ENCODE data around the gene ZNF106.

The ZNF106 gene

DNA sequence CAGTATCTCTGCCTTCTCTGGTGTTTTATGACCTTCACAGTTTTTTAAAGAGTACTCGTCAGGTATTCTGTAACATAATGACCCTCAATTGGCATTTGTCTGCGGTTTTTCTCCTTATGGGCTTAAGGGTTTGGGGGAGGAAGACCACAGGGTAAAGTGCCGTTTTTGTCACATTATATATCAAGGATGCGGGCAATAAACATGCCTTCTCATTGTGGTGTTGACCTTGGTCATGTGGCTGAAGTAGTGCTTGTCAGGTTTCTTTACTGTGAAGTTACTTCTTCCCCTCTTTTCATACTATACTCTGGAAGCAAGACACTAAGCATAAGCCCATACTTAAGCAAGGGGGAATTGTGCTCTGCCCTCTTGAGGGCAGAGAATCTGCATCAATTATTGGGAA lies 115.0 kb downstream of the ZNF106 start:
- TF ChIP-seq, protein P1, sequence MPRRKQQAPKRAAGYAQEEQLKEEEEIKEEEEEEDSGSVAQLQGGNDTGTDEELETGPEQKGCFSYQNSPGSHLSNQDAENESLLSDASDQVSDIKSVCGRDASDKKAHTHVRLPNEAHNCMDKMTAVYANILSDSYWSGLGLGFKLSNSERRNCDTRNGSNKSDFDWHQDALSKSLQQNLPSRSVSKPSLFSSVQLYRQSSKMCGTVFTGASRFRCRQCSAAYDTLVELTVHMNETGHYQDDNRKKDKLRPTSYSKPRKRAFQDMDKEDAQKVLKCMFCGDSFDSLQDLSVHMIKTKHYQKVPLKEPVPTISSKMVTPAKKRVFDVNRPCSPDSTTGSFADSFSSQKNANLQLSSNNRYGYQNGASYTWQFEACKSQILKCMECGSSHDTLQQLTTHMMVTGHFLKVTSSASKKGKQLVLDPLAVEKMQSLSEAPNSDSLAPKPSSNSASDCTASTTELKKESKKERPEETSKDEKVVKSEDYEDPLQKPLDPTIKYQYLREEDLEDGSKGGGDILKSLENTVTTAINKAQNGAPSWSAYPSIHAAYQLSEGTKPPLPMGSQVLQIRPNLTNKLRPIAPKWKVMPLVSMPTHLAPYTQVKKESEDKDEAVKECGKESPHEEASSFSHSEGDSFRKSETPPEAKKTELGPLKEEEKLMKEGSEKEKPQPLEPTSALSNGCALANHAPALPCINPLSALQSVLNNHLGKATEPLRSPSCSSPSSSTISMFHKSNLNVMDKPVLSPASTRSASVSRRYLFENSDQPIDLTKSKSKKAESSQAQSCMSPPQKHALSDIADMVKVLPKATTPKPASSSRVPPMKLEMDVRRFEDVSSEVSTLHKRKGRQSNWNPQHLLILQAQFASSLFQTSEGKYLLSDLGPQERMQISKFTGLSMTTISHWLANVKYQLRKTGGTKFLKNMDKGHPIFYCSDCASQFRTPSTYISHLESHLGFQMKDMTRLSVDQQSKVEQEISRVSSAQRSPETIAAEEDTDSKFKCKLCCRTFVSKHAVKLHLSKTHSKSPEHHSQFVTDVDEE (CRISPR knock-in tag; IDR thresholded peaks at IDR 0.05): no peak
- no peak for TF ChIP-seq PPARA (CRISPR knock-in tag; IDR thresholded peaks at IDR 0.05; ENCODE audit: borderline replicate concordance)
- no peak for TF ChIP-seq OSR1 (CRISPR knock-in tag; IDR thresholded peaks at IDR 0.05)
- TF ChIP-seq ZC3H10 (CRISPR knock-in tag; IDR thresholded peaks at IDR 0.05): no peak
- TF ChIP-seq ZNF8 (CRISPR knock-in tag; IDR thresholded peaks at IDR 0.05): no peak
- no peak for TF ChIP-seq ARNTL (CRISPR knock-in tag; IDR thresholded peaks at IDR 0.05; ENCODE audit: borderline replicate concordance, low read depth)
- no peak for ATAC-seq

DNA sequence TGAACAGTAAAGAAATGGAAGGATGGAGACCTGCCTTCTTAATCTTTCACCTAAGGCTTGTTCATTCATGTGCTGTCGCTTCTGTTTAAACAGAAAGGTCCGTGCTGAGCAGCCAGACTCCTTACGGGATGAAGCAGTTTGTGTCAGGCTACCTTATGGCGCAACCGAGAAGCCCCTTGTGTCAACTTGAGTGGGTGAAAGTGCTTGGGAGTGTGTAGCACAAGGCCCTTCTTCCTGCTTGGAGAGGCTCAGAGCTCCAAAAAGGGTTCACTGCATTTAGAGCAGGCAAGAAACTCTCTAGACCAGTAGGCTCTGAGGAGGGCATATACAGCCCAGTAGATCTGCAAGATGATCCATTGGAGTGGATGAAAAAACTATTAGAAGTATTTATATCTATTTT lies 115.7 kb downstream of the ZNF106 start:
- ATAC-seq: no peak
- TF ChIP-seq ZNF565 (CRISPR knock-in tag; conservative IDR thresholded peaks at IDR 0.05; ENCODE audit: low read depth): no peak
- no peak for TF ChIP-seq CSDC2 (CRISPR knock-in tag; IDR thresholded peaks at IDR 0.05)
- no peak for TF ChIP-seq ISL1 (CRISPR knock-in tag; IDR thresholded peaks at IDR 0.05)
- TF ChIP-seq BACH2 (CRISPR knock-in tag; IDR thresholded peaks at IDR 0.05; ENCODE audit: borderline replicate concordance): no peak
- TF ChIP-seq RARB (CRISPR knock-in tag; IDR thresholded peaks at IDR 0.05): no peak
- TF ChIP-seq ZNF8 (CRISPR knock-in tag; IDR thresholded peaks at IDR 0.05): no peak
- TF ChIP-seq SNAI2 (CRISPR knock-in tag; IDR thresholded peaks at IDR 0.05): no peak
- TF ChIP-seq ZFP3 (CRISPR knock-in tag; IDR thresholded peaks at IDR 0.05): no peak
- TF ChIP-seq GLIS3 (CRISPR knock-in tag; IDR thresholded peaks at IDR 0.05): no peak
- no peak for TF ChIP-seq ZC3H10 (CRISPR knock-in tag; IDR thresholded peaks at IDR 0.05)

DNA sequence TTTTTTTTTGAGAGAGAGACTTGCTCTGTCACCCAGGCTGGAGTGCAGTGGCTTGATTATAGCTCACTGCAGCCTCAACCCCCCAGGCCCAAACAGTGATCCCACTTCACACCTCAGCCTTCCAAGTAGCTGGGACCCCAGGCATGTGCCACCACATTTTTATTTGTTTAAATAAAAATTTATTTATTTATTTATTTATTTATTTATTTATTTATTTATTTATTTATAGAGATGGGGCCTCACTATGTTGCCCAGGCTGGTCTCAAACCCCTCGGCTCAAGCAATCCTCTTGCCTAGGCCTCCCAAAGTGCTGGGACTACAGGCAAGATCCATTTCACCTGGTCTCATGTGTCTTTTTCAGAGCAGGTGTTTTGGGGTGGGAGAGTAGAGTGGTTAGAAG lies 116.1 kb downstream of the ZNF106 start:
- TF ChIP-seq GLIS3 (CRISPR knock-in tag; IDR thresholded peaks at IDR 0.05) (no peak), ZFP3 (CRISPR knock-in tag; IDR thresholded peaks at IDR 0.05) (no peak), ZNF70 (CRISPR knock-in tag; IDR thresholded peaks at IDR 0.05) (no peak), TOX (CRISPR knock-in tag; IDR thresholded peaks at IDR 0.05; ENCODE audit: borderline replicate concordance) (no peak), TCF4 (CRISPR knock-in tag; IDR thresholded peaks at IDR 0.05; ENCODE audit: borderline replicate concordance) (no peak), ZNF8 (CRISPR knock-in tag; IDR thresholded peaks at IDR 0.05) (no peak), SNAI2 (CRISPR knock-in tag; IDR thresholded peaks at IDR 0.05) (no peak), ESRRG (CRISPR knock-in tag; IDR thresholded peaks at IDR 0.05) (no peak), CSDC2 (CRISPR knock-in tag; IDR thresholded peaks at IDR 0.05) (no peak), ISL1 (CRISPR knock-in tag; IDR thresholded peaks at IDR 0.05) (no peak), PPARA (CRISPR knock-in tag; IDR thresholded peaks at IDR 0.05; ENCODE audit: borderline replicate concordance) (no peak), ZFP30 (CRISPR knock-in tag; IDR thresholded peaks at IDR 0.05) (no peak), BACH2 (CRISPR knock-in tag; IDR thresholded peaks at IDR 0.05; ENCODE audit: borderline replicate concordance) (no peak), ZNF565 (CRISPR knock-in tag; conservative IDR thresholded peaks at IDR 0.05; ENCODE audit: low read depth) (no peak), ZC3H10 (CRISPR knock-in tag; IDR thresholded peaks at IDR 0.05) (no peak)
- TF ChIP-seq, protein P2, sequence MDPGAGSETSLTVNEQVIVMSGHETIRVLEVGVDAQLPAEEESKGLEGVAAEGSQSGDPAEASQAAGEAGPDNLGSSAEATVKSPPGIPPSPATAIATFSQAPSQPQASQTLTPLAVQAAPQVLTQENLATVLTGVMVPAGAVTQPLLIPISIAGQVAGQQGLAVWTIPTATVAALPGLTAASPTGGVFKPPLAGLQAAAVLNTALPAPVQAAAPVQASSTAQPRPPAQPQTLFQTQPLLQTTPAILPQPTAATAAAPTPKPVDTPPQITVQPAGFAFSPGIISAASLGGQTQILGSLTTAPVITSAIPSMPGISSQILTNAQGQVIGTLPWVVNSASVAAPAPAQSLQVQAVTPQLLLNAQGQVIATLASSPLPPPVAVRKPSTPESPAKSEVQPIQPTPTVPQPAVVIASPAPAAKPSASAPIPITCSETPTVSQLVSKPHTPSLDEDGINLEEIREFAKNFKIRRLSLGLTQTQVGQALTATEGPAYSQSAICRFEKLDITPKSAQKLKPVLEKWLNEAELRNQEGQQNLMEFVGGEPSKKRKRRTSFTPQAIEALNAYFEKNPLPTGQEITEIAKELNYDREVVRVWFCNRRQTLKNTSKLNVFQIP (CRISPR knock-in tag; IDR thresholded peaks at IDR 0.05; ENCODE audit: borderline replicate concordance, low read depth): no peak
- TF ChIP-seq, protein P3, sequence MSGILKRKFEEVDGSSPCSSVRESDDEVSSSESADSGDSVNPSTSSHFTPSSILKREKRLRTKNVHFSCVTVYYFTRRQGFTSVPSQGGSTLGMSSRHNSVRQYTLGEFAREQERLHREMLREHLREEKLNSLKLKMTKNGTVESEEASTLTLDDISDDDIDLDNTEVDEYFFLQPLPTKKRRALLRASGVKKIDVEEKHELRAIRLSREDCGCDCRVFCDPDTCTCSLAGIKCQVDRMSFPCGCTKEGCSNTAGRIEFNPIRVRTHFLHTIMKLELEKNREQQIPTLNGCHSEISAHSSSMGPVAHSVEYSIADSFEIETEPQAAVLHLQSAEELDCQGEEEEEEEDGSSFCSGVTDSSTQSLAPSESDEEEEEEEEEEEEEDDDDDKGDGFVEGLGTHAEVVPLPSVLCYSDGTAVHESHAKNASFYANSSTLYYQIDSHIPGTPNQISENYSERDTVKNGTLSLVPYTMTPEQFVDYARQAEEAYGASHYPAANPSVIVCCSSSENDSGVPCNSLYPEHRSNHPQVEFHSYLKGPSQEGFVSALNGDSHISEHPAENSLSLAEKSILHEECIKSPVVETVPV (CRISPR knock-in tag; IDR thresholded peaks at IDR 0.05): no peak
- TF ChIP-seq, protein P4, sequence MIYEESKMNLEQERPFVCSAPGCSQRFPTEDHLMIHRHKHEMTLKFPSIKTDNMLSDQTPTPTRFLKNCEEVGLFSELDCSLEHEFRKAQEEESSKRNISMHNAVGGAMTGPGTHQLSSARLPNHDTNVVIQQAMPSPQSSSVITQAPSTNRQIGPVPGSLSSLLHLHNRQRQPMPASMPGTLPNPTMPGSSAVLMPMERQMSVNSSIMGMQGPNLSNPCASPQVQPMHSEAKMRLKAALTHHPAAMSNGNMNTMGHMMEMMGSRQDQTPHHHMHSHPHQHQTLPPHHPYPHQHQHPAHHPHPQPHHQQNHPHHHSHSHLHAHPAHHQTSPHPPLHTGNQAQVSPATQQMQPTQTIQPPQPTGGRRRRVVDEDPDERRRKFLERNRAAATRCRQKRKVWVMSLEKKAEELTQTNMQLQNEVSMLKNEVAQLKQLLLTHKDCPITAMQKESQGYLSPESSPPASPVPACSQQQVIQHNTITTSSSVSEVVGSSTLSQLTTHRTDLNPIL (CRISPR knock-in tag; IDR thresholded peaks at IDR 0.05; ENCODE audit: low read depth): no peak
- TF ChIP-seq, protein P5, sequence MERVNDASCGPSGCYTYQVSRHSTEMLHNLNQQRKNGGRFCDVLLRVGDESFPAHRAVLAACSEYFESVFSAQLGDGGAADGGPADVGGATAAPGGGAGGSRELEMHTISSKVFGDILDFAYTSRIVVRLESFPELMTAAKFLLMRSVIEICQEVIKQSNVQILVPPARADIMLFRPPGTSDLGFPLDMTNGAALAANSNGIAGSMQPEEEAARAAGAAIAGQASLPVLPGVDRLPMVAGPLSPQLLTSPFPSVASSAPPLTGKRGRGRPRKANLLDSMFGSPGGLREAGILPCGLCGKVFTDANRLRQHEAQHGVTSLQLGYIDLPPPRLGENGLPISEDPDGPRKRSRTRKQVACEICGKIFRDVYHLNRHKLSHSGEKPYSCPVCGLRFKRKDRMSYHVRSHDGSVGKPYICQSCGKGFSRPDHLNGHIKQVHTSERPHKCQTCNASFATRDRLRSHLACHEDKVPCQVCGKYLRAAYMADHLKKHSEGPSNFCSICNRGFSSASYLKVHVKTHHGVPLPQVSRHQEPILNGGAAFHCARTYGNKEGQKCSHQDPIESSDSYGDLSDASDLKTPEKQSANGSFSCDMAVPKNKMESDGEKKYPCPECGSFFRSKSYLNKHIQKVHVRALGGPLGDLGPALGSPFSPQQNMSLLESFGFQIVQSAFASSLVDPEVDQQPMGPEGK (CRISPR knock-in tag; IDR thresholded peaks at IDR 0.05; ENCODE audit: borderline replicate concordance): no peak
- TF ChIP-seq, protein P1 (CRISPR knock-in tag; IDR thresholded peaks at IDR 0.05): no peak
- no peak for ATAC-seq
